Pancreas (tissue), 10 donors: ENCODE results near the gene VIPR1. TPM values are rescaled to one million over a fixed set of nuclear protein-coding genes. Genes with fewer than 3 reads are reported as not detected.

Experiments
- ATAC-seq, 4 donors: fragments of 200-7000 bp; cut with Tn5 transposase; one replicate each; pipeline versions ENCODE4 v1.8.0 to v1.9.1; 2020; ENCODE audit warnings: mild to moderate bottlenecking in 4 of 4, moderate library complexity in 4 of 4
- DNase-seq, 6 donors: peaks; one replicate each; pipeline ENCODE4 v3.0.0-alpha.2; 2020
- FAIRE-seq: peaks from 2 replicates; lab custom pipeline; 2012; peaks lifted over from hg19 to GRCh38; lab: Jason Lieb, UNC
- H3K27ac ChIP-seq, 4 donors: fragments of 200-600 bp; sonication (generic); 1 replicate in 3 of 4; 2 replicates in 1 of 4; pipeline versions ENCODE4 v1.5.0 to v1.8.0; 2020
- H3K27me3 ChIP-seq, 4 donors: fragments of 200-600 bp; one replicate each; pipeline ENCODE4 v1.8.0; 2021
- H3K36me3 ChIP-seq, 3 donors: fragments of 200-600 bp; sonication (generic) in 1 of 3; one replicate each; pipeline versions ENCODE4 v1.5.0 to v1.8.0; 2020 to 2021
- H3K4me1 ChIP-seq, 3 donors: fragments of 200-600 bp; one replicate each; pipeline ENCODE4 v1.8.0; 2021
- H3K4me3 ChIP-seq, 4 donors: fragments of 200-600 bp; sonication (generic) in 2 of 4; one replicate each; pipeline versions ENCODE4 v1.5.0 to v1.8.0; 2020 to 2021
- H3K9me3 ChIP-seq, 4 donors: fragments of 200-600 bp; one replicate each; pipeline ENCODE4 v1.8.0; 2021
- WGBS, 2 donors: extraction: QIAGEN DNeasy Blood & Tissue Kit; methylation state at CpG; one replicate each; pipeline ENCODE4 v1.1.7; 2013; 5-methylcytosine and 5-hydroxymethylcytosine counted together
- intact Hi-C, 3 donors: fragments of 100-400 bp; cut with DNase I; formaldehyde crosslinking; loops; one replicate each; pipeline versions ENCODE4 v1.11.1 to v1.14.2; 2022
- polyA plus RNA-seq, 2 donors: library from polyadenylated mRNA; stranded (reverse); fragments of 200-250 nt; gene quantifications; one replicate each; pipeline ENCODE4 v1.2.3, GENCODE V29; 2013
- total RNA-seq, 6 donors: library from RNA; stranded (reverse); fragmentation: NEBNext Ultra II Directional in 4 of 6; extraction: Animal tissue kit (Norgen Biotek cat#: 25700) in 4 of 6; gene quantifications; one replicate each; pipeline versions ENCODE4 v1.2.1 to v1.2.4, GENCODE V29; 2021 to 2023
- TF ChIP-seq, protein P1 (sequence below), 4 donors: fragments of 200-600 bp; sonication (generic) in 3 of 4; IDR thresholded peaks; one replicate each; pipeline versions ENCODE4 v1.5.0 to v1.8.0; 2021; ENCODE audit warnings: antibody characterized with exemption in 4 of 4
- donor health status: healthy with polysubstance abuse.
- donor health status: DM: no; HTN: no; CAD: no; lungs with moderate emphysema.
- donor health status: DM: no; HTN: no; CAD: no.
- donor health status: control.
- donor health status: control.
- donor health status: Bipolar disorder and iron deficiency.
- donor health status: DM: yes; HTN: yes; CAD: no.
- donor health status: DM: no; HTN: no; CAD: no.
- donor health status: DM: no; HTN: no; CAD: no.
- donor health status: DM: yes; HTN: yes; CAD: no.

VIPR1 gene
- total and polyA plus RNA-seq, 8 donors: 0.47 to 10.6 (median 2.1) TPM

DNA sequence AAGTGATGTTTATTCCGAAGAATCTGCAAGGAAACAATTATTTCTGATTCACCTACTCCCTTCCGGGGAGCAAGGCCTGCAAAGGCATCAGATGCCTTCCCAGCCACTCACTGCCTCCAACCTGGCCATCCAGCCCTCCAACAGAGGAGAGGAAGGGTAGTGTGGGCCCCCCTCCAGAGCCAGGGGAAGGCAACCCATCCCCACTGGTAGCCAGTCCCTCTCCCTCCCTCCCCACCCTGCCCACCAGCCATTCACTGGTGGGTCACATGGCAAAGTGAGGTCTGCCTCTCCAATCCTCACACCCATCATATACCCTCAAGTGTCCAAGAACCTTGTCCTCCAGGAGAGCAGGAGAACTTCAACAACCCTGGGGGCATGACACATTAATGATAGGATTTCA is 2.4 kb upstream of the VIPR1 start:
- whole genome bisulfite sequencing, 2 donors: 52 to 83% methylated on average over 2 of the region's 2 CpGs
- DNase-seq (peak in 1 of 6 donors; percentile 5), FAIRE-seq (no peak), ATAC-seq (no peak)
- H3K9me3 ChIP-seq: no peaks in the 10 kb centered on the region
- intact Hi-C loops: no loop called here
- TF ChIP-seq, protein P1, sequence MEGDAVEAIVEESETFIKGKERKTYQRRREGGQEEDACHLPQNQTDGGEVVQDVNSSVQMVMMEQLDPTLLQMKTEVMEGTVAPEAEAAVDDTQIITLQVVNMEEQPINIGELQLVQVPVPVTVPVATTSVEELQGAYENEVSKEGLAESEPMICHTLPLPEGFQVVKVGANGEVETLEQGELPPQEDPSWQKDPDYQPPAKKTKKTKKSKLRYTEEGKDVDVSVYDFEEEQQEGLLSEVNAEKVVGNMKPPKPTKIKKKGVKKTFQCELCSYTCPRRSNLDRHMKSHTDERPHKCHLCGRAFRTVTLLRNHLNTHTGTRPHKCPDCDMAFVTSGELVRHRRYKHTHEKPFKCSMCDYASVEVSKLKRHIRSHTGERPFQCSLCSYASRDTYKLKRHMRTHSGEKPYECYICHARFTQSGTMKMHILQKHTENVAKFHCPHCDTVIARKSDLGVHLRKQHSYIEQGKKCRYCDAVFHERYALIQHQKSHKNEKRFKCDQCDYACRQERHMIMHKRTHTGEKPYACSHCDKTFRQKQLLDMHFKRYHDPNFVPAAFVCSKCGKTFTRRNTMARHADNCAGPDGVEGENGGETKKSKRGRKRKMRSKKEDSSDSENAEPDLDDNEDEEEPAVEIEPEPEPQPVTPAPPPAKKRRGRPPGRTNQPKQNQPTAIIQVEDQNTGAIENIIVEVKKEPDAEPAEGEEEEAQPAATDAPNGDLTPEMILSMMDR (IDR thresholded peaks at IDR 0.05): no peak
- H3K27me3 ChIP-seq: peaks cover 0 to 3% (median 0%) of the 10 kb centered on the region in 4 donors
- H3K36me3 ChIP-seq: no peaks in the 10 kb centered on the region
- peaks cover 0 to 6% (median 5%) of the 10 kb centered on the region in 3 donors for H3K4me1 ChIP-seq
- no peak overlapping the region for H3K4me3 ChIP-seq
- H3K27ac ChIP-seq: no peak overlapping the region

DNA sequence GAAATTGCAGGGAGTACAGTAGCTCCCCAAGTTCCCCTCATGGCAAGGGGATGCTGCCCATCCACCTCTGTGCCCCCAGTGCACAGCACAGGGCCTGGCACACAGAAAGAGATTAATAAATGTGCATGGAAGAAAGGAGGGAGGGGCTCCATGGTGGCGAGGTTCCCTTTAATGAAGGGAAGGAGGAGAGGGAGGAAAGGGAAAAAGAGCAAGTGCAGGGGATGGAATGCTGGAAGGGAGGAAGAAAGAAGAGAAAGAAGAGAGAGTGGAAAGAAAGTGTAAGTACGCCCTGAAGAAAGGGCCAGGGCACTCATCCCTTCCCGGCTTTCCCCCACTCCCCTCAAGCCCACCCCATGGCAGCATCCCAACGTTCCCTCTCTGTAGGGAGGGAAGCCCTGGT is 1.5 kb upstream of the VIPR1 start:
- Histone ChIP-seq H3K9me3 (no peaks in the 10 kb centered on the region), H3K27me3 (peaks cover 0 to 3% (median 0%) of the 10 kb centered on the region in 4 donors), H3K27ac (no peak overlapping the region), H3K4me1 (peaks cover 0 to 6% (median 5%) of the 10 kb centered on the region in 3 donors), H3K36me3 (no peaks in the 10 kb centered on the region), H3K4me3 (no peak overlapping the region)
- FAIRE-seq: no peak
- intact Hi-C loops: no loop called here
- ATAC-seq: no peak
- TF ChIP-seq, protein P1 (IDR thresholded peaks at IDR 0.05): no peak
- WGBS, 2 donors: 54 to 65% methylated on average over 3 to 4 of the region's 4 CpGs
- no peak for DNase-seq

DNA sequence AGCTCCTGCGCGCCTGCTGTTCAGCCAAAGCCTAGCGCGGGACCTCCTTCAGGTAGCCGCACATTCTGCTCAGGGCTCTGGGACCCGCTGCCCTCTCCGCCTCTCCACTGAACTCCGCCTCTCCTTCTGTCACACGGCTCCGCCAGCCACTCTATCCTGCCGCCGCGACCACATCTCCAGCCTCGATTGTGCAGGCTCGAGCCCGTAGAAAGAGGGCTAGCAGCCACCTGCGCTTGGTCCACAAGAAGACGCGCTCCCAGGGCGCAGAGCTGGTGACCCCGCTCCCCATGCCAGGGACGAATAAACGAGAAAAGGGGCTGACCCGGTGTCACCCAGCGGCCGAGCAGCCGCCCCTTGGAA is 1.1 kb upstream of the VIPR1 start:
- Histone ChIP-seq H3K36me3 (no peaks in the 10 kb centered on the region), H3K4me3 (peak overlapping the region in 3 of 4 donors; percentile 17 to 45 (median 40)), H3K4me1 (peaks cover 0 to 6% (median 5%) of the 10 kb centered on the region in 3 donors), H3K27ac (no peak overlapping the region), H3K27me3 (peaks cover 0 to 3% (median 0%) of the 10 kb centered on the region in 4 donors), H3K9me3 (no peaks in the 10 kb centered on the region)
- TF ChIP-seq, protein P1 (IDR thresholded peaks at IDR 0.05): no peak
- WGBS, 2 donors: 7 to 15% methylated on average over 25 to 27 of the region's 27 CpGs
- no peak for FAIRE-seq
- intact Hi-C loops: no loop called here
- peak in 1 of 6 donors; percentile 14 for DNase-seq
- ATAC-seq: peak in 3 of 4 donors; percentile 1 to 11 (median 1)

DNA sequence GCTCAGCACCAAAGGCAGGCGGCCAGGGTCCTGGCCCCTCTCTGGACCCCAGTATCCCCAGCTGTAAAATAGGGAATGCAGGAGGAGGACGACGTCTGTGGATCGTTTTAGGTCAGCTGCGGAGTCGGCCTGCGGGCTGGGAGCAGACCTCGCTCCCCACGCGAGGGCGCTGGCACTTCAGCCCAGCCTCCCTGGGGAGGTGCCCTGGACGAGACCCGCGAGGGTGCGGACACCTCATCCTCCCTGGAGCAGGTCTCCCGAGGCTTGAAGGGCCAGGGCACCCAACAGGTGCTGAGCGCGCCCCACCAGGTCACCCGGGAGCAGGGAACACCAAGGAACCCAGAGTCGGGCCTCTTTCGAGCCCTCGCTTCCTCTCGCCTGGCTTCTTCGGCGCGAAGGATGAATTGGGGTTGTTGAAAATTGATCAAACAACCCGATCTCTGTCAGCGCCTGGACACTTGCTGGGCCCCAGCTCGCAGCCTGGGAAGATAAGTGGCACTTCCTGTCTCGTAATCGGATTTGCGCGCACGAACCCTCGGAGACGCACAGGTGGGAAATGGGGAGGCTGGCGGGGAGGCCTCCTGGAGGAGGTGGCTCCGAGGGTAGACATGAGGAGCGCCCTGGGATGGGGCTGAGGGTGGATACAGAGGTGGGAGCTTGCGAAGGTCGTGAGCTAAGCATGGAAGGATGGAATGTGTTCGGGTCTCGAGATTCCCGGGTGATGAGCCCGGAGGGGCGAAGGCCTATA is 588 bp upstream of the VIPR1 start:
- TF ChIP-seq, protein P1 (IDR thresholded peaks at IDR 0.05): peak in 3 of 4 donors; percentile 23 to 34 (median 31)
- Histone ChIP-seq H3K36me3 (no peaks in the 10 kb centered on the region), H3K27ac (no peak overlapping the region), H3K4me3 (peak overlapping the region; percentile 10 to 45 (median 28)), H3K4me1 (peaks cover 0 to 6% (median 5%) of the 10 kb centered on the region in 3 donors), H3K27me3 (peaks cover 0 to 3% (median 0%) of the 10 kb centered on the region in 4 donors), H3K9me3 (no peaks in the 10 kb centered on the region)
- ATAC-seq (peak; percentile 73 to 91 (median 82)), FAIRE-seq (no peak), DNase-seq (peak; percentile 48 to 87 (median 63))
- 1 to 3% methylated on average over 43 to 46 of the region's 46 CpGs for WGBS, 2 donors
- intact Hi-C loops: no loop called here
